HG03139 (cell line): ENCODE measurements around the gene CDH4.

Source experiments
- ATAC-seq: cut with Tn5 transposase; IDR thresholded peaks from one replicate; pipeline ENCODE4 v1.9.1; 2021; ENCODE audit not compliant: unreplicated experiment

Gene CDH4

DNA sequence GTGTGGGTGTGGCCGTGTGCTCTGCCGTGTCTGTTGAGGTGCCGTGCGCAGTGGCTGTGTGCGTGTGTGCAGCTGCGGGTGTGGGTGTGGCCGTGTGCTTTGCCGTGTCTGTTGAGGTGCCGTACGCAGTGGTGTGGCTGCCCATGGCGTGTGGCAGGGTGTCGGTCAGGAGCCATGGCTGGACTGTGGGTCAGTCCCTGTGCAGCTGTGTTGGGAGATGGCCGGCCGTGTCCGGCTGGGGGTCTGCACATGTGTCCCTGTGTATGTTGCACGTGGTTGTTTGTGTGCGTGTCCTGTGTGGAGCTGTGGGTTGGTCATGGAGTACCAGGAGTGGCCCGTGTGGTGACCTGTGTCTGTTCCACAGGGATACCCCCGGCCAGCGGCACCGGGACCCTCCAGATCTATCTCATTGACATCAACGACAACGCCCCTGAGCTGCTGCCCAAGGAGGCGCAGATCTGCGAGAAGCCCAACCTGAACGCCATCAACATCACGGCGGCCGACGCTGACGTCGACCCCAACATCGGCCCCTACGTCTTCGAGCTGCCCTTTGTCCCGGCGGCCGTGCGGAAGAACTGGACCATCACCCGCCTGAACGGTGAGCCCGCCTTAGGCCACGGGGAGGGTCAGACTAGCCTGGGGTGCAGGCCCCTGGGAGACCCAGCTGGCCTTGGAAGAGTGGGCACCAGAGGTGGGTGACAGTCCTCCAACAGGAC lies 675.9 kb downstream of the CDH4 start:
- no peak for ATAC-seq

DNA sequence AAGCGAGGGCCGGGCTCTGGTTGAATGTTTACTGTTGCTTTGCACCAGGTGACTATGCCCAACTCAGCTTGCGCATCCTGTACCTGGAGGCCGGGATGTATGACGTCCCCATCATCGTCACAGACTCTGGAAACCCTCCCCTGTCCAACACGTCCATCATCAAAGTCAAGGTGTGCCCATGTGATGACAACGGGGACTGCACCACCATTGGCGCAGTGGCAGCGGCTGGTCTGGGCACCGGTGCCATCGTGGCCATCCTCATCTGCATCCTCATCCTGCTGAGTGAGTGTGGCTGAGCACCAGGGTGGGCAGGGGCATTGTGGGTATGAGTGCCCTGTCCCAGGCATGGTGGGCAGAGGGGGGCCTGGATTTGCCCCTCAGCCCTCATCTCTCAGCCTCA lies 677.5 kb downstream of the CDH4 start:
- no peak for ATAC-seq

DNA sequence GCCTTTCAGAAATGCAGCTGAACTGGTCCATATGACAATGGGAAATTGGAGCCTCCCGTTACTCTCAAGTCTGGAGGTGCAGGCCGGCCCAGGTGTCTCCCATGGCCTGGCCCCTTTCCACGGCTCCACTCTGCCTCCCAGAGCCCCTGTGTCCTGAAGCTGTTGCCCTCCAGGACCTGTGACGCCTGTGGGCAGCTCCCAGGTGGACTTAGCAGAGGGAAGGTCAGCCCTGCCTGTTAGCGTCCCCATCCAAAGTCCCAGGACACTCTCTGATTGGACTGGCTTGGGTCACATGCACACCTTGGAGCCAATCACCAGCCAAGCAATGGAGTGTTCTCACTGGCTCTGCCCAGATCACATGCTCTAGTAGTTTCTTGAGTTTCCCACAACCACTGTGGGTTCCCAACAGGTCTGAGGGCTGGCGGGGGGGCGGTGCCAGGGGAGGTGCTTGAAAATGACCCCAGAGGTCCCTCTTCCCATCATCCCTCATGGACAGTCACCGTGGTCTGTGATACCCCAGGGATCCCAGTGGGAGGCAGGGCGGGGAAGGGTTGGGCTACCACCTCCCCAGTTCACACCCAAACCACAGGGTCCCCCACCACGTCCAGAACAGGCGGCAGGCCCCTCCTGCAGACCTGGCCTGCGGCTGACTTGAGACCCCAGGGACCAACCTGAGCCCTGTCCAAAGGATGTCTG lies 678.1 kb downstream of the CDH4 start:
- ATAC-seq = no peak

DNA sequence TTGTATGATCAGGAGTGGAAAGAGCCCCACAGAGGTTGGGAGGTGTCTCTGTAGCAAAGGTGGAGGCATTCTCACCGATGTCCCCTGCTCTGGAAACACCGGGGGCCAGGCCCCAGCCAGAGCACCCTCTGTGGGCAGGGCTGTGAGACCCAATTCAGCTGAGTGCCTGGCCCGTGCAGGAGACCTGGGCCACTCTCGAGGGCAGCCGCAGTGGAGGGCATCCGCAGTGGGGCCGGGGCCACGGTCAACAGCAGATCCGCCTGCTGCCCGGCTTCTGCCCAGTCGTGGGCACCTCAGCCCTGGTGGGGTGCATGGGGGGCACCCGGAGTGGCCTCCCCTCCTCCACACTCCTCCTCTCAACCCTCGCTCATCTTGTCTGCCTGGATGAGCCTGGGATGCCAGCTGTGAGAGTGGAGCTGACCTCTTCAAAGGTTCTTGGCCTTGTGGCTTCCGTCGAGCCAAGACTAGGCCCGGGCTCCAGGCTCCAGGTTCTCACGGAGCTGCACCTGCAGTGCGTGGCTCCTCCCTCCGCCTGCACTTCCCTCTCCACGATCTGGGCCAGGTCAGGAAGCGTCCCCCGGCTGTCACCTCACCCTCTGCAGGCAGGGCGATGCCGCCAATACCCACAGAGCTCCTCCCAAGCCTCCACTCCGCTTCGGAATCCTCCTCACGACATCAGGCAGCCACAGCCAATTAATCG lies 678.9 kb downstream of the CDH4 start:
- no peak for ATAC-seq

DNA sequence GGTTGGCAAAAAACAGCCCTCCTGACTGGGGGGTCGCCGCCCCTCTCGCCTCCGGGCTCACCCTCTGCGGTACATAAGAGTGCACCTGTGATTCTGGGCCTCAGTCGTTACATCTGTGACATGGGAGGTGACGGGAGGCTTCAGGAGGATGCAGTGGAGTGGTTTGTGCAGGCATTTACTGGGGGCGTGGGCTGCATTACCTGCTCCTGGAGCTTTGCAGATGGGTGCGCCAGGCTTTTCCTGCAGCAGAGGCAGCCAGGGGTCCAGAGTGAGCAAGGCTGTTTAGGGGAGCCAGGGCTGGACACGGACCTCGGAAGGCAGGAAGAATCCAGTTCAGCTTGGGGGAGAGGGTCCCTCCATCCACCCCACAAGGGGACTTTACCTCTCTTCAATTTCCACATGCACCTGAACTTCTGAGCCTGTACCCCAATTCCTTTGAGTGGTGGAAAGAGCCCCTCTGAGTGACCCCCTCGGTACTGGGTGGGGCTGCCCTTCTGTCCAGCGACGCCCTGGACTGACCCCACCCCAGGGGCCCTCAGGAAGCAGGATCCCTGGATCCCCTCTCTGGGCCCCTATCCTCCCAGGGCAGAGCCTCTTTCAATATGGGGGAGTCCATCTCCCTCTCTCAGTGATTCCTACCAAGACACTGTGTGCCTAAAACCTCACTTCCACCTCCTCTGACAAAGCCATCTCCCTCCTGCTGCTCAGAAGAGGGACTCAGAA lies 679.6 kb downstream of the CDH4 start:
- ATAC-seq = no peak

DNA sequence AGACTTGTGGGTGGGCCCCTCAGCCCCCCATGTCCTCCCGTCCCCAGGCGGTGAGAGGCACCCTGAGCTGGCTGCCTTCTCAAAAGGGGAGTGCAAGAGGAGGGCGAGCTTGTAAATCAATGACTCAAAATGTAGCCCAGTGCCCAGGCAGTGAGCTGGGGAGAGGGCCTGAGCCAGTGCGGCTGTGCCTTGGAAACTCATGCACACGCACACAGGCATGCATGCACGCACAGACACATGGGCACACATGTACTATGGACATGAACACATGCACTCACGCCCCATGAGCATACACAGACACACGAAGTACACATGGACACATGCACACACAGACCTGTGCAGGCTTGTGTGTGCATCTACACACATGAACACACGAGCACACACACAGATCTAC lies 680.1 kb downstream of the CDH4 start:
- no peak for ATAC-seq

DNA sequence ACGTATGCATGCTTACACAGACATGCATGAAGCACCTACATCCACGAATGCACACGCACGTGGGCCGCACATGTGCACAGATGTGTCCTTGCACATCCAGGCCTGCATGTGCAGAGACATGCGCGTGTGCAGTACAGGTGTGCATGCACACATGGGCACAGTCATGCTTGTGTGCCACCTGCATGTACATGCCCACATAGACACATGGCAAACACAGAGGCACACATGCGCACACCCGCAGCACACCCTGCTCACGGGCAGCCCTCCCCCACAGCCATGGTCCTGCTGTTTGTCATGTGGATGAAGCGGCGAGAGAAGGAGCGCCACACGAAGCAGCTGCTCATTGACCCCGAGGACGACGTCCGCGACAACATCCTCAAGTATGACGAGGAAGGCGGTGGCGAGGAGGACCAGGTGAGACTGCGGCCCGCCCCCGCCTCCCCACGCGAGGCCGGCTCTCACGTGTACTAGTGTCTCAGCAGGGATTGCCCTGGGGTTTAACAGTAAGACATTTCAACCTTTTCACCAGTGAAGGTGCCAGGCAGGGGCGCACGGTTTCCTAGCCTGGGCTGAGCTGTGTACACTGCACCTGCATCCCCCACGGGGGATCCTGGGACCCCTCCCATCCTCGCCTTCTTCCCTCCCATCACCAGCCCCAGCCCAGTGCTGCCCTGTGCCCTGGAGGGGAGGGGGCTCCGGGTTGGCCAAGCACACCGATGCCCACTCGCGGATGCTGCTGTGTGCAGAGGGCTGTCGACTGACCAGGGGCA lies 680.8 kb downstream of the CDH4 start:
- no peak for ATAC-seq

DNA sequence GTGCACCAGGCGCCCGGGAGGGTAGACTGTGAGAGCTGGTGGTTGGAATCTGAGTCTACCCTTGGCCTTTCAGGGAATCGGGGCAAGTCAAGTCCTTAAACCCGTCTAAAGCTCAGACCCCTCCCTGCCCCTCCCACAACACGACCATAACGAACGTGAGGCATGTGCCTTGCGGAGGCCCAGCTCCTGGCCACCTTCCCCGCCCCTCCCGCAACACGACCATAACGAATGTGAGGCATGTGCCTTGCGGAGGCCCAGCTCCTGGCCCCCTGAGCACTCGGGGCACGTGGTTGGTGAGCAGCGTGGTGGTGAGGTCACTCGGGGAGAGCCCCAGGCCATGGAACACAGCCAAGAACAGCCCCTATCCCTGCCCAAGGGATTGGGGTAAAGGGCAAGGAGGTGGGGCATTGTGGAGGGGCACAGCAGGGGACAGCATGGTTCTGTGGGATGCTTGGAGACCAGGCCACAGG lies 681.5 kb downstream of the CDH4 start:
- no peak for ATAC-seq

DNA sequence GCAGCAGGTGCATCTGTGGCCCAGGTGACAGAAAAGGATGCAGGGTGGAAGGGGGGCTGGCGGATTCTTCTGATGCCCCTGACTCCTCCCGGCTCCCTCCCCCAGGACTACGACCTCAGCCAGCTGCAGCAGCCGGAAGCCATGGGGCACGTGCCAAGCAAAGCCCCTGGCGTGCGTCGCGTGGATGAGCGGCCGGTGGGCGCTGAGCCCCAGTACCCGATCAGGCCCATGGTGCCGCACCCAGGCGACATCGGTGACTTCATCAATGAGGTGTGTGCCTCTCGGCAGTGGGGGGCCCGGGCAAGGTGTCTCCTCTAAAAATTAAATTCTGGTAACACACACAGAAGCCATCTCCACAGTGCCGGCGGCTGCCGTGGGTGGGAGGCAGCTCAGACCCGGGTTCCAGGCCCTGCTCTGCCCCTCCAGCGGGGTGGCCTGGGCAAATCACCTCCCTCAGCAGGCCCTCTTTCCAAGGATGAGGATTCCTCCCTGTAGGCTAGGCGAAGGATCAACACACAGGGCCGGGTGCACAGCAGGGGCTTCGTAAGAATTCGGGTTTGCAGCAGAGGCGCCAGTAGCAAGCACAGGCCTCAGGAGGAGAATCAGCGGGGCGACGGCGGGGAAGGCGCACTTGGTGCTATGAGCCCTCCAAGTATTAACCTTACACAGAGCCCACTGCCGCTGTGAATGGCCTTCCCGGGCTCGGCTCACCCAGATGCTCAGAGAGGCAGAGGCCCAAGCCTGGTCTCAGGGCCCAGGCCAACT lies 682.1 kb downstream of the CDH4 start:
- no peak for ATAC-seq

DNA sequence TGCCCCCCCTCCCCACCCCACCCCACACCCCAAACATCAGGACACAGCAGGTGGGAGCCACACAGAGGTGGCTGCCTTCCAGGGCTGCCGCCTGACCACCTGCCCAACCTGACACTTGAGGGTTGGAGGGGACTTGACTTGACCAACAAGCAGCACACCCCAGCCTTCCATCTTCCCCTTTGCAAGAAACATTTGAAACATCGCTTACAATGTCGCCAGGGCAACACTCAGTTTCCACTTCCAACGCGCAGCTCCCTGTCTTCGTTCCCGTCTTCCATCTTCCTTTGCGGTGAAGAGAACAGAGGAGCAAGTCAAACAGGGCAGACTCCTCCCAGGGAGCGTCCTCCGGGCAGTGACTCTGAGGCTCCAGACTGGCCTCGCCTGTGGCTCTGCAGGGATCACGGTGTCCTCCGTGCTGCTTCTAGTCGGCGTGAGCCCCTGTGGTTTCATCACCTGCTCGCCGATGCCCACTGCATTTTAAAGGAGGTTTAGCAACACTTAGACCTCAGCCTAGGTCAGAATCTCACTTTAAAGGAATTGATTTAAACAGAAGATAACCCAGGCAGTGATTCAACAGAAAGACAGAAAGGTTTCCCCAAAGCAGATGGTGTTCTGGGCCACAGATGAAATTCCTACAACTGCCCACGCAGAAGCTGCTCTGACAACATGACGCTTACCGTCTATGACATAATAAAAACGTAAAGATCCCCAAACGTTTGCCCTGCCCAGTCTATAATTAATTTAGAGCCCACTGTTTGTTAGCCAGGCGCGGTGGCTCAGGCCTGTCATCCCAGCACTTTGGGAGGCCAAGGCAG lies 682.9 kb downstream of the CDH4 start:
- ATAC-seq = no peak

DNA sequence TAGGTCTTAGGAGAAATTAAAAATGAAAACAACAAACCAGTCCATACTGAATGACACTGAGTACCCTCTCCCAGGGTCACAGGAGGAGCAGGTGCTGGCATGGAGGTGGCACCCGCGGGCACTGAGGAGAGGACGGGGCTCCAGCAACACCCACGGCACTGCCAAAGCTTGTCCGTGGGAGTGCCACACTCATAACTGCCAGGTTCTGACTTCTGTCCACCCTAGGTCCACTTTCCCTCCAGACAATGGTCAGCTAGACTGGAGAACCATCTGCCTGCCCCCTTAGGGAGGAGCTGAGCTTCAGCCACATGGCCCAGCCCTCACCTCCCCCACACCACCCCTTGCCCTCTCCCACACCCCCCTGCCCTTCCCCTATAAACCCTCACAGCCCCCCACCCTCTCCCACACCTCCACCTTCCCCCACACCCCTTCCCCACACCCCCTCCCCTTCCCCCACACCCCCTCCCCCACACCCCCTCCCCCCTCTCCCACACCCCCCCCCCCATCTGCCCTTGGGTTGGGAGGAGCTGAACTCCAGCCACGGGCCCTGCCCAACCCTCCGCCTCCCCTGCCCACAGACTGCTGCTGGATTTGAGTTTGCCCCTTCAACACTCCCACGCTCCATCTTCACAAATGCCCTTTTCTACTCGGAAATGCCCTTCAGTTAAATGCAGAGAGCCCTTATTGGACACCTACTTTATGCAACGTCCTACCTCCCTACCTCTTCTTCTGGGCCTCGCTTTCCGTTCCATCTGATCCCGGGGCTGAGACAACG lies 684.1 kb downstream of the CDH4 start:
- ATAC-seq = no peak

DNA sequence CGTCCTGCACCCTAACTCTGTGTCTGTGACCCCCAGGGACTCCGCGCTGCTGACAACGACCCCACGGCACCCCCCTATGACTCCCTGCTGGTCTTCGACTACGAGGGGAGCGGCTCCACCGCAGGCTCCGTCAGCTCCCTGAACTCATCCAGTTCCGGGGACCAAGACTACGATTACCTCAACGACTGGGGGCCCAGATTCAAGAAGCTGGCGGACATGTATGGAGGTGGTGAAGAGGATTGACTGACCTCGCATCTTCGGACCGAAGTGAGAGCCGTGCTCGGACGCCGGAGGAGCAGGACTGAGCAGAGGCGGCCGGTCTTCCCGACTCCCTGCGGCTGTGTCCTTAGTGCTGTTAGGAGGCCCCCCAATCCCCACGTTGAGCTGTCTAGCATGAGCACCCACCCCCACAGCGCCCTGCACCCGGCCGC lies 684.7 kb downstream of the CDH4 start:
- ATAC-seq = no peak

DNA sequence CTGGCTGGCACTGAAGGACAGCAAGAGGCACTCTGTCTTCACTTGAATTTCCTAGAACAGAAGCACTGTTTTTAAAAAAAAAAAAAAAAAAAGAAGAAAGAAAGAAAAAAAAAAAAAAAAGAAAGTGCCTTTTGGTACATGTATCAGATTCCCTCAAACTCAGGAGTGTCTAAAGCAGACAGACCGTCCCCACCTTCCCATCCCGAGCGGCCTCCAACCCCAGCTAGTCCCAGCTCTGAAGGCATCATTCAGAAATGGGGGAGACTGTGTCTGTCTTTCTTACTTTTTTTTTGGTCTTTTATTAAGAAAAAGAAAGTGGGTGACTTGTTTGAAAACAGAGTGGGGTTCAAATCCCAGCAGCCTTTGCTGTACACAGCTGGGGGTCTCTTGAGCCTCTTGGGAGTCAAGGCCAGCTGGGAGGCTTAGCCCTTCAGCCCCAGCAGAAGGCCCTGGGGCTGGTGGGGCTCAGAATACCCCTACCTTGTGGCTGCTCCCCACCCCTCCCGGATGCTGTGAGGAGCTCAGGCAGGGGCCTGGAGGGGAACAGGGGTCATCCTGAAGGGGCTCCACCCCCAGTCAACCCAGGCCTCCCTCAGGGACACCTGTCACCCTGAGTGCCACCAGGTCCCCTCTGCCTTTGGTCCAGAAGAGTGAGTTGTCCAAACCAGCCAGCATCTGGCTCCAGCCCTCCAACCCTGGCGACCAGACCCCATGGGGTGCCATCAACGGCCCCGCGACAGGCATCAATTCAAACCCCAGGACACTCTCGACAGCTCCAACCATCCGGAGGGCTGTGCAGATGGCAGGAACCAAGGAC lies 685.3 kb downstream of the CDH4 start:
- ATAC-seq = no peak

DNA sequence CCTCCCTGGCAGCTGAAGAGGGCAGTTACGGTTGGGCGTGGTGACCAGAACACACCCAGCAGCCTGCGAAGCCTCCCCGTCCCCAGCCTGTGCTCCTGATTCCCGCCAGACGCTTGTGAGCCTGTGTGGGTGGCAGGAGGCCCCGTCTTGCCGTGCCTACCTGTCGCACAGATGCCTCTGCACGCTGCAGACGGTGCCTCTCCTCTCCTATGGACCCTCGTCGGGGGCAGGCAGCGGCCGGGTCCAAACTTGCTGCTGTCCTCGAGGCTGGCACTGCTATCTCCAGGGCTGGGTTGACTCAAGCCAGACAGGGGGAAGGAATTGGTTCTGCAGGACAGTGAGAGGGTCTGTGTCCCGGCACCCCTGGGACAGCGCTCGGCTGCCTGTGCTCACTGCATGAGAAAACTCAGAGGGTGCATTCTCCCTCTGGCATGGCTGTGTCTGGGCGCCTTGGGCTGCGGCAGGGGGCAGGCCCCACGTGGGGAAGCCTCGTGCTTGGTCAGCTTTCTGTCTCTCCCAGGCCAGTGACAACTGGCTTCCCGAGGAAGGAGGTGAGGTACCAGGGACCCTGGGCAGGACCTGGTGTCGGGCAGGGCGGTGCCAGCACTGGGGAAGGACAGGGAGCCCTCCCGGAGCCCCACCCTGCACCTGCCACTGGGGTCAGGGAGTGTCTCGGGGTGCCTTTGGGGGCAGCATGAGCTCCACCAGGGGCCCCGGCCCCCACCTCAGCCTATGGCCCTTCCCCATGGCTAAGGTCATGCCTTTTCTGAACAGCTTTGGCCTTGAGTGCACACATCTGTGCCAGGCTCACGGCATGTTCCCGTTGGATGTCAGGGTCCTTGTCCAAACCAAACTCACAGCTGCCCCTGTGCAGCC lies 686.1 kb downstream of the CDH4 start:
- no peak for ATAC-seq

DNA sequence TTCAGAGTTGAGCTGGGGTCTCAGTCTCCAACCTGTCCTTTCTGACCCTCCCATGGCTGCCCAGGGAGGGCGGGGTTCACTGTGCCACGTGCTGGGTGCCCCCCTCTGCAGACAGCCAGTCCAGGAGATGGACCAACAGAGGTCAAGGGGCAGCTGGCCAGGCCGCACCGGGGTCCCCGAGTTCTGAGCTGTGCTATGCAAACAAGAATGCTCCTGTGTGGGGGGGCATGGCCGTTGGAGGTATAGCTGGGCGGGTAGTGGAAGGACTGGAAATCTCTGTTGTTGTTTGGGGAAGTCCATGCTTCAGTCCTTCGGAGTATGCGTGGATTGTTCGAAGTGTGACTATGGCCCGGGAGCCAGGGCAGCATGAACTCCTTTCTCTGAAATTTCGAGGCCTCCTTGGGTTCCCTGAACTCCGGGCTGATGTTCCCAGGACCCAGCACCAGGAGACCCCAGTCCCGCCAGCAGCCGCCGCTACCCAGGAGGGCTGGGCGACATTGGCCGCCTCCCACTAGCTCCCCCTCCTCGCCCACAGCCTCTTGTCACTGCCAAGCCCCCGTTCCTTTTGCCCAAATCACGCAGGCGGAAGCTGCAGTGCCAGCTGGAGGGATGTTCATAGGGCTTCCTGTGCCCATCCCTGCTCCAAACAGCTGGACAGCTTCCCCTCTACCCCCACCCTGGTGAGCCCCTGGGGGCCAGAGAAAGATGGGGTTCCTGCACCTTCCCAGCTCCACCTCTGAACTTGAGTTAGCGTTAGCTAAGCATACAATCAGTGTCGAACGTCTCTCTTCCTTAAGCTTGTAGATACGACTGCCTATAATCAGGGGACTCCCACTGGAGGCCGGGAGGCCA lies 687.0 kb downstream of the CDH4 start:
- ATAC-seq = no peak
